Measurements from ENCODE around the gene SPTBN4.

SPTBN4 gene

DNA sequence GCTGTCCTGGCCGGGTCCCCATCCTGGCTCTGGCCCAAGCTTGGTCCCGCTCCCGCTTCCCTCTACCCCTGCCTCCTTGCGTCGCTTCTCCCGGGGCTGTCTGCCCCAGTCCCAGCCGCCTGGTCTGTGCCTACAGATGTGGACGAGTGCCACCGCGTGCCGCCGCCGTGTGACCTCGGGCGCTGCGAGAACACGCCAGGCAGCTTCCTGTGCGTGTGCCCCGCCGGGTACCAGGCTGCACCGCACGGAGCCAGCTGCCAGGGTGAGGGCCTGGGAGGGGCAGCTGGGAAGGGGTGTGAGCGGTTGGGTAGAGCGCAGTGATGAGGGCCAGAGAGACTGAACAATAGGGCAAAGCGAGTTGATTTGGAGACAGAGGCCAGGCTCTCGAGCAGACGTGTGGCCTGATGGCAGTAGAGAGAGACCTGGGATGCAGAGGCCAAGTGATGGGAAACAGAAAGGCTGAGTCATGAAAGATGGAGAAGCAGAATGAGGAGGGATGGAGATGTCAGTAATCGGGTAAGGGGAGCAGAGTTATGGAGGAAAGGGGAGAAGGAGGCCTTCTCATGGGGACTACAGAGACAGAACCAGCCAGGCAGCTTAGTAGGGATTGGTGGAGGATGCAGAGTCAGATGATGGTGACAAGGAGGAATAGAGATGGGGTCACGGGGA is 143.7 kb downstream of the SPTBN4 start:
- peaks cover 17% of the 10 kb centered on the region for H3K4me1 ChIP-seq (ENCODE audit: control insufficient read depth, insufficient read depth, low read length)
- H3K4me3 ChIP-seq (ENCODE audit: low read depth, low read length) = peak overlapping the region; percentile 63

DNA sequence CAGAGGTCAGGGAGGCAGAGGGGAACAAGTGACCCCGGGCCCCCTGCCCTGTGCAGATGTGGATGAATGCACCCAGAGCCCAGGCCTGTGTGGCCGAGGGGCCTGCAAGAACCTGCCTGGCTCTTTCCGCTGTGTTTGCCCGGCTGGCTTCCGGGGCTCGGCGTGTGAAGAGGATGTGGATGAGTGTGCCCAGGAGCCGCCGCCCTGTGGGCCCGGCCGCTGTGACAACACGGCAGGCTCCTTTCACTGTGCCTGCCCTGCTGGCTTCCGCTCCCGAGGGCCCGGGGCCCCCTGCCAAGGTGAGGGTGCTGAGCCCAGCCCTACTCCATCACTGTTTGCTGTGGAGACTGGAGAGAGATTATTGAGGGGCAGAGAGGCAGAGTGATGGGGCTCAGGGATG is 144.3 kb downstream of the SPTBN4 start:
- no peaks in the 10 kb centered on the region for H3K9me3 ChIP-seq (ENCODE audit: control insufficient read depth, insufficient read depth, low read depth, low read length)
- peaks cover 60% of the 10 kb centered on the region for H3K27me3 ChIP-seq (ENCODE audit: control insufficient read depth, insufficient read depth, low read length)
- H3K9ac ChIP-seq (ENCODE audit: low read length) = no peak overlapping the region
- no peak overlapping the region for H3K4me3 ChIP-seq (ENCODE audit: low read depth, low read length)
- H3K4me1 ChIP-seq (ENCODE audit: control insufficient read depth, insufficient read depth, low read length) = peaks cover 13% of the 10 kb centered on the region
- no peak overlapping the region for H3K27ac ChIP-seq (ENCODE audit: low read depth, low read length)
- peaks cover 3% of the 10 kb centered on the region; the same call in 1 of the 2 replicates for H3K36me3 ChIP-seq (ENCODE audit: control insufficient read depth, insufficient read depth, low read length)

More for the DNA sequence above, 143.7 kb downstream of the SPTBN4 start:
- no peaks in the 10 kb centered on the region for H3K9me3 ChIP-seq (ENCODE audit: control insufficient read depth, insufficient read depth, low read depth, low read length)
- no peak overlapping the region for H3K27ac ChIP-seq (ENCODE audit: low read depth, low read length)
- H3K36me3 ChIP-seq (ENCODE audit: control insufficient read depth, insufficient read depth, low read length) = no peaks in the 10 kb centered on the region
- peak overlapping the region; percentile 34 for H3K9ac ChIP-seq (ENCODE audit: low read length)
- H3K27me3 ChIP-seq (ENCODE audit: control insufficient read depth, insufficient read depth, low read length) = peaks cover 60% of the 10 kb centered on the region

DNA sequence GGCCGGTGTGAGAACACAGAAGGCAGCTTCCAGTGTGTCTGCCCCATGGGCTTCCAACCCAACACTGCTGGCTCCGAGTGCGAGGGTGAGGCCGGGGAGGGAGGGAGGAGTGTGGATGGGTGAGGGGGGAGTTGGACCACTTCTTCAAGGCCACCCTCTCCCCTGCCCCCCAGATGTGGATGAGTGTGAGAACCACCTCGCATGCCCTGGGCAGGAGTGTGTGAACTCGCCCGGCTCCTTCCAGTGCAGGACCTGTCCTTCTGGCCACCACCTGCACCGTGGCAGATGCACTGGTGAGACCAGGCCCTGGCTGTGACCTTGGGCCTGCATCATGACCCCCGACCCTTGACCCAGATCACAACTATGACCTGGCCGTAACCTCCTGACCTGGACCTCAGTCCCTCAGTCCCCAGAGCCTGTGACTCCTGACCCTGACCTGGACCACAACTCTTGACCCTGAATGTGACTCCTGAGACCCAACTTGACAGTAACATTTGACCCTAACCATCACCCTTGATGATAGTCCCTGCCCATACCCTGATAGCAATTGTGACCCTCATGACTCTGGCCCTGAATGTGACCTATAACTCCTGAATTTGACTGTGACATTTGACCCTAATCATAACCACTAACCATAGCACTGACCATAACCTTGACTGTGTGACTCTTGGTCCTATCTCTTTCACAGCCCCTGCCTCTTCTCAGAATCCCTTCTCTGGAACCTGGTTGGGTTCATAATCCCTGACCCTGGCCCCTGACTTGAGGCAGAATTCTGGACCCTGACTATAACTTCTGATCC is 145.3 kb downstream of the SPTBN4 start:
- no peak overlapping the region for H3K4me3 ChIP-seq (ENCODE audit: low read depth, low read length)
- H3K9me3 ChIP-seq (ENCODE audit: control insufficient read depth, insufficient read depth, low read depth, low read length) = no peaks in the 10 kb centered on the region
- H3K9ac ChIP-seq (ENCODE audit: low read length) = no peak overlapping the region
- peaks cover 52% of the 10 kb centered on the region for H3K27me3 ChIP-seq (ENCODE audit: control insufficient read depth, insufficient read depth, low read length)
- H3K36me3 ChIP-seq (ENCODE audit: control insufficient read depth, insufficient read depth, low read length) = peaks cover 3% of the 10 kb centered on the region; the same call in 1 of the 2 replicates
- no peak overlapping the region for H3K27ac ChIP-seq (ENCODE audit: low read depth, low read length)
- H3K4me1 ChIP-seq (ENCODE audit: control insufficient read depth, insufficient read depth, low read length) = peaks cover 13% of the 10 kb centered on the region

DNA sequence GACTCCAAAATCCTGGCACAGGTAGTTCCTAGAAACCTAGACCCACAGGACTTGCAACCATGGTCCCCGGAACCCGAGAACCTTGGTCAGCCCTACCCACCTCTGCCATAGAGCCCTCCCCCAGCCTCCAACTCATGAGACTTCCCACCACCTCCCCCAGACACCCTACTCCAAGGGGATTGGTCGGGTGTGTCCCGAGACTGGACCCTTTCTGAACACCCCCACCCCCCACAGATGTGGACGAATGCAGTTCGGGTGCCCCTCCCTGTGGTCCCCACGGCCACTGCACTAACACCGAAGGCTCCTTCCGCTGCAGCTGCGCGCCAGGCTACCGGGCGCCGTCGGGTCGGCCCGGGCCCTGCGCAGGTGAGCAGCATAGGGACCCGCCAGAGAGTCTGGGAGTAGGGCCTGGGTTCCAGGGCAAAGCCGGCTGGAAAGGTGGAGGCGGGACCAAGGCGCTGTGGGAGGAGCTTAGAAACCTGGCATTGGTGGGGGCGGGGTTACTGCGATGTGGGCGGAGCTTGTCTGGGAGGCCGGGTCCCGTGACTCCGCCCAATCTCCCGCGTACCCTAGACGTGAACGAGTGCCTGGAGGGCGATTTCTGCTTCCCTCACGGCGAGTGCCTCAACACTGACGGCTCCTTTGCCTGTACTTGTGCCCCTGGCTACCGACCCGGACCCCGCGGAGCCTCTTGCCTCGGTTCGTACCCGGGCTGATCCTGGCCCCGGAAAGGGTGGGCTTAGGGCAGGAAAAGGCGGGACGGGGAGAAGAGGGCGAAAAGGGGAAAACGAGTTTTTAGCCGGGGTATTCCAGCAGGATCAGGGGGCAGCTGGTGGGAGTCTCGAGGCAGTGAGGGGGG is 146.3 kb downstream of the SPTBN4 start:
- H3K9me3 ChIP-seq (ENCODE audit: control insufficient read depth, insufficient read depth, low read depth, low read length) = no peaks in the 10 kb centered on the region
- peaks cover 10% of the 10 kb centered on the region for H3K4me1 ChIP-seq (ENCODE audit: control insufficient read depth, insufficient read depth, low read length)
- peak overlapping the region; percentile 52; the same call in 1 of the 2 replicates for H3K27ac ChIP-seq (ENCODE audit: low read depth, low read length)
- H3K36me3 ChIP-seq (ENCODE audit: control insufficient read depth, insufficient read depth, low read length) = peaks cover 3% of the 10 kb centered on the region; the same call in 1 of the 2 replicates
- H3K4me3 ChIP-seq (ENCODE audit: low read depth, low read length) = peak overlapping the region; percentile 85
- H3K9ac ChIP-seq (ENCODE audit: low read length) = peak overlapping the region; percentile 71
- H3K27me3 ChIP-seq (ENCODE audit: control insufficient read depth, insufficient read depth, low read length) = peaks cover 43% of the 10 kb centered on the region

DNA sequence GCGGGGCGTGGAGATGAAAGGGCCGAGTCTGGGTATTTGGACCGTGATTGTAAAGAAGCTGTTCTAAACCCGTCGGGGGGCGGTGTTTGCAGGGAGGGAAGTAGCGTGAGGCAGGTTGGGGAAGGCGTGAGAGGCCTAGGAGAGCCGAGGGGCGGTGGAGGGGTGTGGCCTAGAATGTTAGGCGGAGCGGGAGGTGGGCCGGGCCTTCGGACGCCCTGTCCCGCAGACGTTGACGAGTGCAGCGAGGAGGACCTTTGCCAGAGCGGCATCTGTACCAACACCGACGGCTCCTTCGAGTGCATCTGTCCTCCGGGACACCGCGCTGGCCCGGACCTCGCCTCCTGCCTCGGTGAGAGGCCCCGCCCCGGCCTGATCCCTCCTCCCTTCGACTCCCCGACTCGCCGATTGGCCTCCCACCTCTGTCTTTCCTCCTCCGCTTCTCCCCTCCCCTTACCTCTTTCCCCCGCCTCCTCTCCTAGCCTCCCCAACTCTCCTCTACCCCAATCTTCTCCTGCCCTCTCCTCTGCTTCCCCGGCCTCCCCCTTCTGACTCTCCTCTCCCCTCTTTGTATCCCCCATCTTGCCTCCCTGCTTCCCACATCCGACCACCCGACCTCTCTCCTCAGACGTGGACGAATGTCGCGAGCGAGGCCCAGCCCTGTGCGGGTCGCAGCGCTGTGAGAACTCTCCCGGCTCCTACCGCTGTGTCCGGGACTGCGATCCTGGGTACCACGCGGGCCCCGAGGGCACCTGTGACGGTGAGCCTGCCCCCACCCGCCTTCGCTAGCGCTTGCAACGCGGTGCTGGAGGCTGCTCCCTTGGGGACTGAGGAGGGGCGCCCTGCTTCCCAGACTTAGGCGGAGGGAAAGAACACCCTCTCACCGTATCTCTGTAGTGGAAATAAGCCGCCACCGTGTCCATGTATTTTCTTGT is 147.2 kb downstream of the SPTBN4 start:
- Histone ChIP-seq H3K27me3 (ENCODE audit: control insufficient read depth, insufficient read depth, low read length) (peaks cover 35% of the 10 kb centered on the region), H3K36me3 (ENCODE audit: control insufficient read depth, insufficient read depth, low read length) (peaks cover 5% of the 10 kb centered on the region)

DNA sequence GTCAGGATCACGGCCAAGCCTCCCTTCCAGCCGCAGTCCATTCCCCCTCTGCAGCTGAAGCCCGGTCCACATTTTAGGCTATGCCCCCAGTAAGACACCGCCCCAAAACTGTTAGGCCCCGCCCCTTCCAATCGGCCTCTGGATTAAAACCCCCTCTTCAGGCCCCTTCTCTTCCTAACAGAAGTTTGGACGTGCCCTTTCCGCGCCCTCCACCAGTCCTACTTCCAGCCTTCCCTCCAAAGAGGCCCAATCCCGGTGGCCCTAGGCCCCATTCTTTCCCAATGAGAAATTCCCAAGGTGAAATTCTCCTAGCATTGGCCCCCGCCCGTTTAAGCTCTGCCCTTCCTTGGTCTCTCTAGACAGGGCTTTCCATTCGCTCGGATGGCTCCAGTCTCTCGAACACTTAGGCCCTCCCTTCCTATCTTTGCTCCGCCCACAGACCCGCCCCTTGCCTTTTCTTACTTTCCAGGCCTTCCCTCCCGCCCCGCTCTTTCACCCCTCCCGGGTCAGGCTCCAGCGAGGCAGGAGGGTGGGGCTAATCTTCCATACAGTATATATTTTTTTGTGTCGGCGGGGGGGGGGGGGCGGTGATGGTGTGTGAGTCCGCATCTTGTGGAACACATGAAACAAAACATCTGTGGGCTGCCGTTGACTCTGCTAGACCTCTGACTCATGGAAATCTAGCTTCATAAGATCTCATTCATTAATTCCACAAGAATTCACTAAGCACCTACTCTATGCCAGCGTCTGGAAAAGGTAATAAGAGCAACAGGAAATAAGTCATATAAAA is 148.0 kb downstream of the SPTBN4 start:
- no peak overlapping the region for H3K27ac ChIP-seq (ENCODE audit: low read depth, low read length)
- H3K36me3 ChIP-seq (ENCODE audit: control insufficient read depth, insufficient read depth, low read length) = peaks cover 14% of the 10 kb centered on the region
- peak overlapping the region; percentile 85 for H3K4me3 ChIP-seq (ENCODE audit: low read depth, low read length)
- peaks cover 29% of the 10 kb centered on the region for H3K27me3 ChIP-seq (ENCODE audit: control insufficient read depth, insufficient read depth, low read length)
- H3K9me3 ChIP-seq (ENCODE audit: control insufficient read depth, insufficient read depth, low read depth, low read length) = no peaks in the 10 kb centered on the region
- peaks cover 10% of the 10 kb centered on the region for H3K4me1 ChIP-seq (ENCODE audit: control insufficient read depth, insufficient read depth, low read length)
- H3K9ac ChIP-seq (ENCODE audit: low read length) = peak overlapping the region; percentile 64

More for the DNA sequence above, 147.2 kb downstream of the SPTBN4 start:
- Histone ChIP-seq H3K4me3 (ENCODE audit: low read depth, low read length) (peak overlapping the region; percentile 85), H3K9ac (ENCODE audit: low read length) (peak overlapping the region; percentile 71), H3K9me3 (ENCODE audit: control insufficient read depth, insufficient read depth, low read depth, low read length) (no peaks in the 10 kb centered on the region), H3K27ac (ENCODE audit: low read depth, low read length) (peak overlapping the region; percentile 52; the same call in 1 of the 2 replicates), H3K4me1 (ENCODE audit: control insufficient read depth, insufficient read depth, low read length) (peaks cover 10% of the 10 kb centered on the region)

DNA sequence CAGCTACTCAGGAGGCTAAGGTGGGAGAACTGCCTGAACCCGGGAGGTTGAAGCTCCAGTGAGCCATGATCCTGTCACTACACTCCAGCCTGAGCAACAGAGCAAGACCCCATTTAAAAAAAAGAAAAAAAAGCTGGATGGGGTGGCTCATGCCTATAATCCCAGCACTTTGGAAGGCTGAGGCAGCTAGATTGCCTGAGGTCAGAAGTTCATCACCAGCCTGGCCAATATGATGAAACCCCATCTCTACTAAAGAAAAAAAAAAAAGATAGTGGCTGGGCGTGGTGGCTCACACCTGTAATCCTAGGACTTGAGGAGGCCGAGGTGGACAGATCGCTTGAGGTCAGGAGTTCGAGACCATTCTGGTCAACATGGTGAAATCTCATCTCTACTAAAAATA is 149.4 kb downstream of the SPTBN4 start:
- H3K9ac ChIP-seq (ENCODE audit: low read length) = no peak overlapping the region
- no peaks in the 10 kb centered on the region for H3K9me3 ChIP-seq (ENCODE audit: control insufficient read depth, insufficient read depth, low read depth, low read length)
- peaks cover 17% of the 10 kb centered on the region for H3K27me3 ChIP-seq (ENCODE audit: control insufficient read depth, insufficient read depth, low read length)
- H3K4me3 ChIP-seq (ENCODE audit: low read depth, low read length) = no peak overlapping the region
- peaks cover 3% of the 10 kb centered on the region; the same call in 1 of the 2 replicates for H3K4me1 ChIP-seq (ENCODE audit: control insufficient read depth, insufficient read depth, low read length)
- peaks cover 21% of the 10 kb centered on the region for H3K36me3 ChIP-seq (ENCODE audit: control insufficient read depth, insufficient read depth, low read length)
- no peak overlapping the region for H3K27ac ChIP-seq (ENCODE audit: low read depth, low read length)

DNA sequence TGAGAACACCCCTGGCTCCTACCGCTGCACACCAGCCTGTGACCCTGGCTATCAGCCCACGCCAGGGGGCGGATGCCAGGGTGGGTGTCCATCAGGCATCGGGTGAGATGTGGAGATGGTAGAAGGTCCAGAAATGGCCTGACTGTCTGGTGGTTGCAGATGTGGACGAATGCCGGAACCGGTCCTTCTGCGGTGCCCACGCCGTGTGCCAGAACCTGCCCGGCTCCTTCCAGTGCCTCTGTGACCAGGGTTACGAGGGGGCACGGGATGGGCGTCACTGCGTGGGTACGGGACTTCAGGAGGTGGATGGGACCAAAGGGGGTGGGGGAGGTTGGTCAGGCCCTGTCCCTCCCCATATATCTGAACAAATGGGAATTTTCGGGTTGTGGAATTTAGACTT is 150.1 kb downstream of the SPTBN4 start:
- no peak overlapping the region for H3K27ac ChIP-seq (ENCODE audit: low read depth, low read length)
- peaks cover 9% of the 10 kb centered on the region for H3K27me3 ChIP-seq (ENCODE audit: control insufficient read depth, insufficient read depth, low read length)
- no peaks in the 10 kb centered on the region for H3K9me3 ChIP-seq (ENCODE audit: control insufficient read depth, insufficient read depth, low read depth, low read length)
- peaks cover 3% of the 10 kb centered on the region; the same call in 1 of the 2 replicates for H3K4me1 ChIP-seq (ENCODE audit: control insufficient read depth, insufficient read depth, low read length)
- H3K4me3 ChIP-seq (ENCODE audit: low read depth, low read length) = no peak overlapping the region
- H3K9ac ChIP-seq (ENCODE audit: low read length) = no peak overlapping the region
- H3K36me3 ChIP-seq (ENCODE audit: control insufficient read depth, insufficient read depth, low read length) = peaks cover 27% of the 10 kb centered on the region

DNA sequence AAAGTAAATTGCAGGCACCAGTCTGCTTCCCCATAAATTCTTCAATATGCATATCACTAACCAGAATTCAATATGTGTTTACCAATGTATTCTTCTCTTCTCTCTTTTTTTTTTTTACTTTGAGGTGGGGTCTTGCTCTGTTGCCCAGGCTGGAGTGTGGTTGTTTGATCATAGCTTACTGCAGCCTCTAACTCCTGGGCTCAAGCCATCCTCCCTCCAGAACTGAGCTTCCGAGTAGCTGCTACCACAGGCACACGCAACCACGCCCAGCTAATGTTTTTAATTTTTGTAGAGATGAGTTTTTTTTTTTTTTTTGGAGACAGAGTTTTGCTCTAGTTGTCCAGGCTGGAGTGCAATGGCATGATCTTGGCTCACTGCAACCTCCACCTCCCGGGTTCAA is 151.2 kb downstream of the SPTBN4 start:
- Histone ChIP-seq H3K27me3 (ENCODE audit: control insufficient read depth, insufficient read depth, low read length) (no peaks in the 10 kb centered on the region), H3K36me3 (ENCODE audit: control insufficient read depth, insufficient read depth, low read length) (peaks cover 36% of the 10 kb centered on the region), H3K9me3 (ENCODE audit: control insufficient read depth, insufficient read depth, low read depth, low read length) (no peaks in the 10 kb centered on the region), H3K4me1 (ENCODE audit: control insufficient read depth, insufficient read depth, low read length) (peaks cover 7% of the 10 kb centered on the region), H3K4me3 (ENCODE audit: low read depth, low read length) (no peak overlapping the region), H3K9ac (ENCODE audit: low read length) (no peak overlapping the region), H3K27ac (ENCODE audit: low read depth, low read length) (no peak overlapping the region)
